K562 (cell line): ENCODE measurements around the gene PPL. TPM values are rescaled to one million over a fixed set of nuclear protein-coding genes. Genes with fewer than 3 reads are reported as not detected.

ENCODE experiments used
- ATAC-seq: fragments of 200-7000 bp; cut with Tn5 transposase; 3 replicates; pipeline ENCODE4 v1.9.1; 2020; ENCODE audit warnings: moderate library complexity
- BruUV-seq: library from RNA; stranded (reverse); fragments of 400-500 nt; replicated peaks from 2 replicates; lab custom pipeline; 2021; lab: Mats Ljungman, UMichigan
- CTCF ChIA-PET: fragments of 300-600 bp; formaldehyde crosslinking; extraction: SDS; loops from one replicate; lab custom pipeline; 2021; ENCODE audit warnings: low intra/inter-chr PET ratio; lab: Yijun Ruan, JAX
- POLR2A ChIA-PET: fragments of 300-600, 350-650 bp; sonication (Branson Sonifier 250); formaldehyde crosslinking; extraction: SDS; loops from one replicate; lab custom pipeline; 2021; ENCODE audit warnings: antibody characterized with exemption, inconsistent platforms; lab: Yijun Ruan, JAX
- DNase-seq, 4 experiments: peaks; one replicate each; pipeline versions ENCODE4 v3.0.0 to v3.0.0-alpha.2; 2011 to 2018; ENCODE audit warnings: low spot score in 3 of 4, mixed read lengths in 3 of 4; ENCODE audit errors: extremely low read depth in 1 of 4
- FAIRE-seq: peaks from 2 replicates; lab custom pipeline; 2011; peaks lifted over from hg19 to GRCh38; lab: Jason Lieb, UNC
- H2AFZ ChIP-seq: 2 replicates; pipeline ENCODE4 v1.6.0; 2011; ENCODE audit warnings: low read depth, low read length, control low read depth, inconsistent platforms
- H3K27ac ChIP-seq: fragments of 200-600 bp; 3 replicates; pipeline ENCODE4 v1.8.0; 2011; ENCODE audit warnings: low read depth, mild to moderate bottlenecking, control low read depth, inconsistent platforms, low read length, moderate library complexity, mixed read lengths; ENCODE audit errors: extremely low read depth
- H3K27me3 ChIP-seq, 2 experiments: fragments of 300-600 bp in 1 of 2; 2 replicates in 1 of 2; 3 replicates in 1 of 2; pipeline versions ENCODE4 v1.6.0 to v1.8.0; 2011; ENCODE audit warnings: inconsistent platforms in 2 of 2, low read length in 2 of 2, mild to moderate bottlenecking in 1 of 2, mixed read lengths in 1 of 2, moderate library complexity in 1 of 2; ENCODE audit not compliant: control insufficient read depth in 2 of 2, insufficient read depth in 2 of 2
- H3K36me3 ChIP-seq: fragments of 300-600 bp; 3 replicates; pipeline ENCODE4 v1.8.0; 2011; ENCODE audit warnings: mild to moderate bottlenecking, low read length, inconsistent platforms; ENCODE audit not compliant: control insufficient read depth, insufficient read depth
- H3K4me1 ChIP-seq, 2 experiments: fragments of 200-600 bp in 1 of 2; replicated peaks in 1 of 2; 2 replicates in 1 of 2; 3 replicates in 1 of 2; pipeline versions ENCODE4 v1.5.1 to v1.8.0; 2011; ENCODE audit warnings: inconsistent platforms in 2 of 2, low read length in 2 of 2, mild to moderate bottlenecking in 1 of 2, mixed read lengths in 1 of 2, moderate library complexity in 1 of 2; ENCODE audit not compliant: control insufficient read depth in 2 of 2, insufficient read depth in 2 of 2
- H3K4me2 ChIP-seq: 2 replicates; pipeline ENCODE4 v1.6.1; 2011; ENCODE audit warnings: low read length, control low read depth, inconsistent platforms, mixed read lengths; ENCODE audit not compliant: insufficient read depth
- H3K4me3 ChIP-seq: fragments of 200-600 bp; sonication (generic), shearing (Covaris generic); 2 replicates; pipeline ENCODE4 v1.5.1; 2016; ENCODE audit warnings: control low read depth, inconsistent platforms
- H3K79me2 ChIP-seq: fragments of 200-600 bp; 3 replicates; pipeline ENCODE4 v1.8.0; 2011; ENCODE audit warnings: low read length, inconsistent platforms; ENCODE audit not compliant: control insufficient read depth, insufficient read depth
- H3K9ac ChIP-seq, 2 experiments: 2 replicates each; pipeline versions ENCODE4 v1.6.0 to v1.6.1; 2011; ENCODE audit warnings: low read depth in 2 of 2, low read length in 2 of 2, control low read depth in 1 of 2, inconsistent platforms in 1 of 2, mild to moderate bottlenecking in 1 of 2, mixed read lengths in 1 of 2; ENCODE audit not compliant: insufficient read depth in 1 of 2
- H3K9me1 ChIP-seq: one replicate; pipeline ENCODE4 v1.6.0; 2011; ENCODE audit warnings: inconsistent platforms, mild to moderate bottlenecking, low read length, moderate library complexity; ENCODE audit not compliant: control insufficient read depth, insufficient read depth
- H3K9me3 ChIP-seq: replicated peaks from 2 replicates; pipeline ENCODE4 v1.5.1; 2011; ENCODE audit warnings: low read depth, low read length, inconsistent platforms; ENCODE audit not compliant: control insufficient read depth, insufficient read depth
- H4K20me1 ChIP-seq: replicated peaks from 2 replicates; pipeline ENCODE4 v1.6.1; 2011; ENCODE audit warnings: low read length, inconsistent platforms, mixed read lengths; ENCODE audit not compliant: control insufficient read depth, insufficient read depth
- BCOR ChIP-seq: fragments of 450-650 bp; IDR thresholded peaks from 2 replicates; pipeline ENCODE4 v1.6.1; 2016
- CBFA2T2 ChIP-seq: fragments of 450-650 bp; conservative IDR thresholded peaks from 2 replicates; pipeline ENCODE4 v1.6.1; 2017; ENCODE audit warnings: mild to moderate bottlenecking
- EHMT2 ChIP-seq: fragments of 450-650 bp; IDR thresholded peaks from 2 replicates; pipeline ENCODE4 v1.6.1; 2018; ENCODE audit warnings: antibody characterized with exemption
- FOXP1 ChIP-seq: sonication (generic); formaldehyde crosslinking; IDR thresholded peaks from 2 replicates; pipeline ENCODE4 v1.8.0; 2022; ENCODE audit warnings: mild to moderate bottlenecking, missing genetic modification reagents
- NR3C1 ChIP-seq: sonication (generic); formaldehyde crosslinking; IDR thresholded peaks from 2 replicates; pipeline ENCODE4 v1.8.1; 2022; ENCODE audit warnings: missing genetic modification reagents
- POLR2B ChIP-seq: fragments of 450-650 bp; IDR thresholded peaks from 2 replicates; pipeline ENCODE4 v1.6.1; 2018; ENCODE audit warnings: low read depth; ENCODE audit not compliant: partially characterized antibody
- WGBS: fragments of 100-300 bp; shearing (Covaris generic); methylation state at CpG from one replicate; pipeline ENCODE4 v1.1.6; 2016; ENCODE audit warnings: low coverage, mixed read lengths; ENCODE audit not compliant: insufficient coverage; ENCODE audit errors: missing lambda C conversion rate; 5-methylcytosine and 5-hydroxymethylcytosine counted together
- in situ Hi-C: fragments of 300-500 bp; cut with MboI; formaldehyde crosslinking; loops from 4 replicates; pipeline ENCODE4 v1.15.0; 2018; ENCODE audit warnings: inconsistent platforms, mixed read lengths
- intact Hi-C: fragments of 100-400 bp; cut with micrococcal nuclease; formaldehyde crosslinking; loops from 2 replicates; pipeline ENCODE4 v1.14.2; 2022
- polyA plus RNA-seq, 8 experiments: library from polyadenylated mRNA; depleted of rRNA in 4 of 8; stranded (reverse) in 5 of 8; unstranded in 3 of 8; fragments of >200 nt; fragmentation: Nextera tagmentation in 2 of 8; fragmentation: Illumina TruSeq in 1 of 8; extraction: Ambion mirVana in 2 of 8; extraction: Trizol in 1 of 8; gene quantifications; 2 replicates each; pipeline versions ENCODE4 v1.2.1 to v1.2.3, GENCODE V29; 2011 to 2014; ENCODE audit warnings: inconsistent platforms in 1 of 8, missing spikeins in 1 of 8
- total RNA-seq, 7 experiments: library from RNA; depleted of rRNA in 6 of 7; stranded (reverse); fragments of >200 nt in 6 of 7; fragmentation: Illumina TruSeq in 2 of 7; extraction: Trizol in 2 of 7; gene quantifications; 2 replicates each; pipeline versions ENCODE4 v1.2.1 to v1.2.3, GENCODE V29; 2011 to 2021; ENCODE audit warnings: low replicate concordance in 1 of 7
- TF ChIP-seq, protein P1 (sequence below), 2 experiments: fragments of 450-650 bp; formaldehyde crosslinking in 1 of 2; IDR thresholded peaks; 2 replicates each; pipeline versions ENCODE4 v1.4.0 to v1.6.1; 2014 to 2020; ENCODE audit warnings: mild to moderate bottlenecking in 2 of 2, borderline replicate concordance in 1 of 2, low read depth in 1 of 2
- TF ChIP-seq, protein P2 (sequence below): sonication (generic); formaldehyde crosslinking; IDR thresholded peaks from 2 replicates; pipeline ENCODE4 v1.8.0; 2022; ENCODE audit warnings: missing genetic modification reagents, mild to moderate bottlenecking, moderate library complexity, borderline replicate concordance

Gene PPL
- total and polyA plus RNA-seq, 9 of the 15 experiments (the other 6 are each of a cell fraction or from before 2014, with no cell fraction given), result 0.01 to 0.15 (median 0.07) TPM; not detected in 3

DNA sequence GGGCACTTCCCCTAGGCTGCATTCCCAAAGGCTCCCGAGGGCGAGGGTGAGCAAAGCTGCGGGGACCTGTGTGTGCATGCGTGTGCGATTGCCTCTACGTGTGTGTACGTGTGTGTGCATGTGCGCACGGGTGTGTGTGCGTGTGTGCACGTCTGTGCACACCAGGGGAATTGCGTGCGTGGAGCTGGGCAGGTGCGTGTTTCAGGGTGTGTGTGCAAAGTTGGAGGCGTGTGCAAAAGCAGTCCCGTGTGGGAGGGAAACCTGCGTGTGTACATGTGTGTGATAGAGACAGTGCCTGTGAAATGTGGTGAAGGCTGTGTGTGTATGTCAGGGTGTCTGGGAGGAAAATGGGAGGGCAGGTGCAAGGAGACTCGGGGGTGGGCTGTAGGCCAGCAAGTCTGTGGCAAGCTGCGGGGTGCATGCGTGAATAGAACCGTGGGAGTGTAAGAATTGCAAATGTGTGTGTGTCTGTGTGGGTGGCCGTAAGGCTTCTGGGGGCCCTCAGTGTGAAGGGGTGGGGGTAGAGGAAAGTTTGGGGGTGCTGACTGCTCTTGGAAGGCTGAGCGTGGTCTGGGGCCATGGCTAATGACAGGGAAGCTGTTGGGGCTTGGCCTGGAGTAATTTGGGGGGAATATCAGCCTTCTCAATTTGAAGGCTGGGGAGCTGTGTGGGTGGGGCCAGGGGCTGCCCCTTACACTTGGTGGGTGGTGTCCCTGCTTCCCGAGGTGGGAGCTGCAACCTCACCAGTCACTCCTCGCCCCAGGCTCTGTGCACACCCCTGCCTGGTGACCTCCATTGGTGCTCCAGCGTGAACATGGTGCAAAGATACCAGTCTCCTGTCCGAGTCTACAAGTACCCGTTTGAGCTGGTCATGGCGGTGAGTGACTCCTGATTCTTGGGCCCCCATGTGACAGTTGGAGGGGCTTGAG lies 21.8 kb upstream of the PPL start:
- ChIA-PET POLR2A (interaction anchor here (0.5 to 1.6 kb wide), 5 partner anchors 10 to 806 kb away, joined by 3 to 4 read pairs (median 4); no protein-coding TSS in a partner anchor), CTCF (no interaction called here)
- intact Hi-C loops, result loop anchor here (5.0 to 10.0 kb wide), 4 partner anchors 134 to 544 kb away; partner anchors contain the start of genes CORO7 and MGRN1
- no peaks in the 10 kb centered on the region for H3K9me3 ChIP-seq
- DNase-seq (no peak), ATAC-seq (no peak), FAIRE-seq (no peak)
- H3K4me2 ChIP-seq, result peak overlapping the region; percentile 65
- 0 out of 2 replicates have a peak overlapping the region, but pooled peaks have one; percentile 17 for H2AFZ ChIP-seq
- H3K27me3 ChIP-seq, result peaks cover 30 to 45% of the 10 kb centered on the region in 2 experiments; a peak in 4 of 5 replicates
- no peak overlapping the region for H3K27ac ChIP-seq
- H3K9ac ChIP-seq, result peak overlapping the region in 1 of 2 experiments; percentile 50; a peak in 1 of 4 replicates
- H3K36me3 ChIP-seq, result no peaks in the 10 kb centered on the region
- peaks cover 21% of the 10 kb centered on the region for H4K20me1 ChIP-seq
- H3K4me3 ChIP-seq, result peak overlapping the region; percentile 18; the same call in 1 of the 2 replicates
- H3K9me1 ChIP-seq, result peaks cover 4% of the 10 kb centered on the region
- 4% methylated on average over 27 of the region's 29 CpGs for WGBS
- H3K79me2 ChIP-seq, result no peaks in the 10 kb centered on the region
- in situ Hi-C loops, result loop anchor here (5.0 to 10.0 kb wide), 2 partner anchors 241 to 444 kb away; no protein-coding TSS in a partner anchor
- BruUV-seq, result no TSS peak
- H3K4me1 ChIP-seq, result peaks cover 3 to 24% of the 10 kb centered on the region in 2 experiments; a peak in 3 of 5 replicates
- TF ChIP-seq, protein P1, sequence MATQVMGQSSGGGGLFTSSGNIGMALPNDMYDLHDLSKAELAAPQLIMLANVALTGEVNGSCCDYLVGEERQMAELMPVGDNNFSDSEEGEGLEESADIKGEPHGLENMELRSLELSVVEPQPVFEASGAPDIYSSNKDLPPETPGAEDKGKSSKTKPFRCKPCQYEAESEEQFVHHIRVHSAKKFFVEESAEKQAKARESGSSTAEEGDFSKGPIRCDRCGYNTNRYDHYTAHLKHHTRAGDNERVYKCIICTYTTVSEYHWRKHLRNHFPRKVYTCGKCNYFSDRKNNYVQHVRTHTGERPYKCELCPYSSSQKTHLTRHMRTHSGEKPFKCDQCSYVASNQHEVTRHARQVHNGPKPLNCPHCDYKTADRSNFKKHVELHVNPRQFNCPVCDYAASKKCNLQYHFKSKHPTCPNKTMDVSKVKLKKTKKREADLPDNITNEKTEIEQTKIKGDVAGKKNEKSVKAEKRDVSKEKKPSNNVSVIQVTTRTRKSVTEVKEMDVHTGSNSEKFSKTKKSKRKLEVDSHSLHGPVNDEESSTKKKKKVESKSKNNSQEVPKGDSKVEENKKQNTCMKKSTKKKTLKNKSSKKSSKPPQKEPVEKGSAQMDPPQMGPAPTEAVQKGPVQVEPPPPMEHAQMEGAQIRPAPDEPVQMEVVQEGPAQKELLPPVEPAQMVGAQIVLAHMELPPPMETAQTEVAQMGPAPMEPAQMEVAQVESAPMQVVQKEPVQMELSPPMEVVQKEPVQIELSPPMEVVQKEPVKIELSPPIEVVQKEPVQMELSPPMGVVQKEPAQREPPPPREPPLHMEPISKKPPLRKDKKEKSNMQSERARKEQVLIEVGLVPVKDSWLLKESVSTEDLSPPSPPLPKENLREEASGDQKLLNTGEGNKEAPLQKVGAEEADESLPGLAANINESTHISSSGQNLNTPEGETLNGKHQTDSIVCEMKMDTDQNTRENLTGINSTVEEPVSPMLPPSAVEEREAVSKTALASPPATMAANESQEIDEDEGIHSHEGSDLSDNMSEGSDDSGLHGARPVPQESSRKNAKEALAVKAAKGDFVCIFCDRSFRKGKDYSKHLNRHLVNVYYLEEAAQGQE (IDR thresholded peaks at IDR 0.05; ENCODE audit: borderline replicate concordance), result no peak
- TF ChIP-seq, protein P1 (CRISPR knock-in tag; IDR thresholded peaks at IDR 0.05; ENCODE audit: low read depth), result peak; percentile 84
- TF ChIP-seq BCOR (no peak), EHMT2 (0 out of 2 replicates have a peak, but pooled peaks have one; percentile 12), NR3C1 (CRISPR knock-in tag) (0 out of 2 replicates have a peak, but pooled peaks have one; percentile 7), CBFA2T2 (no peak), POLR2B (no peak), FOXP1 (CRISPR knock-in tag) (0 out of 2 replicates have a peak, but pooled peaks have one; percentile 21)
- TF ChIP-seq, protein P2, sequence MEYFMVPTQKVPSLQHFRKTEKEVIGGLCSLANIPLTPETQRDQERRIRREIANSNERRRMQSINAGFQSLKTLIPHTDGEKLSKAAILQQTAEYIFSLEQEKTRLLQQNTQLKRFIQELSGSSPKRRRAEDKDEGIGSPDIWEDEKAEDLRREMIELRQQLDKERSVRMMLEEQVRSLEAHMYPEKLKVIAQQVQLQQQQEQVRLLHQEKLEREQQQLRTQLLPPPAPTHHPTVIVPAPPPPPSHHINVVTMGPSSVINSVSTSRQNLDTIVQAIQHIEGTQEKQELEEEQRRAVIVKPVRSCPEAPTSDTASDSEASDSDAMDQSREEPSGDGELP (CRISPR knock-in tag), result peak; percentile 20; the same call in 1 of the 2 replicates
